Stimulated activated CD4-positive, alpha-beta T cell treated with anti-CD3 and anti-CD28 coated beads, Interleukin-12 subunit alpha, Interleukin-12 subunit beta, amount 100 ng/mL, for 24 hours (primary cell): ENCODE results near the gene OR10H1.
"Not testable (repeated sequence)": the region's sequence is repeated elsewhere in the genome, so short reads cannot be mapped to it uniquely, and the experiment has no call there.

ENCODE experiments used
- DNase-seq, 2 experiments: peaks; one replicate each; pipeline ENCODE4 v3.0.0-alpha.2; 2020; ENCODE audit warnings: low read depth in 2 of 2

Gene OR10H1

DNA sequence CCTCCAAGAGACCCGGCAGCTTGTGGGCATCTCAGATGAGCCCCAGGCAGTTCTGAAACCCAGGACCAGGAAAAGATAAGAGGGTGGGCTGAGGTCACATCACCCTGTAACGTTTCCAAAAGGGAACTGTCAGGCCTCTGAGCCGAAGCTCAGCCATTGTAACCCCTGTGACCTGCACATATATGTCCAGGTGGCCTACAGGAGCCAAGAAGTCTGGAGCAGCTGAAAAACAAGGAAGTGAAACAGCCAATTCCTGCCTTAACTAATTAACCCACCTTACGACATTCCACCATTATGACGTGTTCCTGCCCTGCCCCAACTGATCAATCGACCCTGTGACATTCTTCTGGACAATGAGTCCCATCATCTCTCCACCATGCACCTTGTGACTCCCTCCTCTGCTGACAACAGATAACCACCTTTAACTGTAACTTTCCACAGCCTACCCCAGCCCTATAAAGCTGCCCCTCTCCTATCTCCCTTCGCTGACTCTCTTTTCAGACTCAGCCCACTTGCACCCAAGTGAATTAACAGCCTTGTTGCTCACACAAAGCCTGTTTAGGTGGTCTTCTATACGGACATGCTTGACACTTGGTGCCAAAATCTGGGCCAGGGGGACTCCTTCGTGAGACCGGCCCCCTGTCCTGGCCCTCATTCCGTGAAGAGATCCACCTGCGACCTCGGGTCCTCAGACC lies 13.3 kb upstream of the OR10H1 start:
- not testable (repeated sequence) for DNase-seq

DNA sequence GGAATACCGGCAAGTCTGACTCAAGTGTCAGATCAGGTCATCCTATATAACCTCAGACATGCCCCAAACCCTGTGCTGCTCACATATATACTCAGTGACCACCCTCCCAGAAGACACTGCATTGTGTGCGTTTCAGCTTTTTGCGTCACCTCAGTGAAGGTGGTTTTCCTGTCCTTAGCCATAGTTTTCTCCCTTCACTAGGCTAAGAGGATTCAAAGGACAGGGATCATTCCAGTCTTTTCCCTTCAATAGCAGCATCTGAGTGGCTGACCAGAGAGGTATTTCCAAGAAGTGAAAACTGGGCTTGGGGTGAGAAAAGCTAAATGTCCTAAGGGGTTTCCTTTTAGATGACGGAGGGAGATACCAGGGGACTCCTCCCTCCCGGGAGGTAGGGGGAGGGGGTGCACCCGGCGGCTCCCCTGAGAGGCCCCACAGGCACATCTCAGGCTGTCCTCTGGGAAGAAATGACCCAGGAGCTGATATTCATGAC lies 12.7 kb upstream of the OR10H1 start:
- no peak for DNase-seq

DNA sequence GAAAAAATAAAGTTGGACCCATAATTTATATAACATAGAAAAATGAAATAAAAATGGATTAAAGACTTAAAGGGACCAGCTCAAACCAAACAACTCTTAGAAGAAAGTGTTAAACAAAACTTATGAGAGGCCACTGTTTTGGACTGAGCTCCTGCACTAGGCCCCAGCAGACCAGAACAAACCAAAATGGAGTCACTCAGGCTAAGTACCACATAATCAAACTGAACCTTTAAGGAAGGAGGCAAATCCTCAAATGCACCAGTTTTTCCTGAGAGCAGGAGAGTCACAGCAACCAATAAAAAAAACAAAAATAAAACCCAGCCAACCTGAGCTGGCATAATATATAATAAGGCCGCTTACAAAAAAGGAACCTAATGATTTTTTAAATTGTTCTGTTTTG lies 10.3 kb upstream of the OR10H1 start:
- DNase-seq, result no peak

DNA sequence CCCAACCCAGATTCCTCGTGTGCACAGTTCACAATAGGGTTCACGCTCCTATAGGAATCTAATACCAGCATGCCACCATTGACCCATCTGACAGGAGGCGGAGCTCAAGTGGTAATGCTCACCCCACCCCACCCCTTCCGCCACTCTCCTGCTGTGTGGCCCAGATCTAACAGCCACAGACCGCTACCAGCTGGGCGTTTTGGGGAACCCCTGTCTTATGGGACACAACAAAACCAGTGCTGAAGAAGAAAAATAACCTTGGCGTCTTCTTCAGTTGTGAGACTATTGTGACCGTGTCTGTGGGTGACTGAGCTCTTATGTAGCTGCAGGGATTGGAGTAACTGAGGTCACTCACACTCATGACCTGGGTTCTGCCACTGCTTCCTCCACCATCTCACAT lies 5.2 kb upstream of the OR10H1 start:
- no peak for DNase-seq

DNA sequence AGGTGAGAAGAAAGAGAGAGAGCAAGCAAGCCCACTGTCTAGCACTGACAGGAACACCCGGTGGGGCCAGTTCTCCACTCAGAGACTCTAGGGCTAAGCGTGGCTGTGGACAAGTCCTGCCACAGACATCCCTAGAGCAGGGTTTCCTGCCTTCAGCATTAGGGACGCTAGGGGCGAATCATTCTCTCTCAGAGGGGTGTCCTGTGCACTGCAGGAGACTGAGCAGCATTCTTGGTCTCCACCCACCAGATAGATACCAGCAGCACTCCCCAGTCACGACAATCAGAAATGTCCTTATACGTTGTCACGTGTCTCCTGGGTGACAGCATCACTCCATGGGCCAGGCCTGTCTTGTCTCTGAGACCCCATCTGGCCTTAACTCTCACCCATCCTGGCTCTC lies 1.5 kb downstream of the OR10H1 start:
- DNase-seq, result no peak

DNA sequence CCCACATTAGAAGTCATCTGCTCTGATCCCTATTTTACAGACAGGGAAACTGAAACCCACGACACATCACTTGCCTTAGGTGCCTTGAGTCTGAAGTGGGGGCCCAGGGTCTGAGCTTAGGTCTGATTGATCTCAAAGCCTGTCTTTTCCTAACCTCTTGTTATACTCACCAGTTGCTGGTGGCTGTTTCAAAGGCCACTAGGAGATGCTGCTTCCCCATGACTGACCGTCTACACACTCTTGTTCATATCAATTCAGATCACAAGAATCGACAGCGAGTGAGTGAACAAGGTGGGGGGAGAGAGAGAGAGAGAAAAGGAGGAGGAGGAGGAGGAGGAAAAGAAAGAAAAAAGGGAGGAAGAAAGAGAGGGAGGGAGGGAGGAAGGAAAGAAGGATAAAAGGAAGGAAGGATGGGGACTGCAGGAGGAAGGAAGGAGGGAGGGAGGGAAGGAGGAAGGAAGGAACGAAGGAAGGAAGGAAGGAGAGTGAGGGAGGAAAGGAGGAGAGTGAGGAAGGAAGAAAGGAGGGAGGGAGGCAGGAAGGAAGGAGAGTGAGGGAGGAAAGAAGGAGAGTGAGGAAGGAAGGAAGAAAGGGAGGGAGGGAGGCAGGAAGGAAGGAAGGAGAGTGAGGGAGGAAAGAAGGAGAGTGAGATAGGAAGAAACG lies 3.3 kb downstream of the OR10H1 start:
- DNase-seq, result no peak

DNA sequence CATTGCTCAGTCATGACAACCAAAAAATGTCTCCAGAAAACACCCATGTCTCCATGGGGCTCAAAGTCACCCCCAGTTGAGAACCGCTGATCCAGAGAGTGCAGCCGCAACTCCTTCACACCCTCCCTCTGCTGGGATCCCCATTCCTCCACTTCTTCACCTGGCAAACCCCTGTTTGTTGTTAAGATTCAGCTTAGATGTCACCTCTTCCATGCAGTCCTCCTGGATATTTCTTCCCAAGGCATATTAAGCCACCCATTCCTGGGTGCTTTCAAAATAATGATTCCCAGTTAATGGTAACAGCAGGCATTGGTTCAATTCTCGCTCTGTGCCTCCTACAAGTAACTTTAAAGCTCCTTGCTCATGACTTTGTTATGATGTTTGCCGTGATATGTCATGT lies 4.0 kb downstream of the OR10H1 start:
- no peak for DNase-seq

DNA sequence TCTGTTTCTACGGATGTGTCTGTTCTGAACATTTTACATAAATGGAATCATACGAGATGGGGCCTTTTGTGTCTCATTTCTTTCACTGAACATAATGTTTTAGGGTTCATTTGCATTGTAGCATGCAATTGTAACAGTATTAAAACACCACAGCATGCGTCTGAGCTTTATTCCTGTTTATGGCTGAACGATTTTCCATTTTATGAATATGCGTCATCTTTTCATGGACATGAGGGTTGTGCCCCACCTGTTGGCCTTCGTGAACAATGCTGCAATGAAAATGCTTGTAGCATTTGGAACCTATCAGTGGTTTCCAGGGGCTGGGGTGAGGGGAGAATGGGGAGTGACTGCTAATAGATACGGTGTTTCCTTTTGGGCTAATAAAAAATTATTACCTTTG lies 5.1 kb downstream of the OR10H1 start:
- no peak for DNase-seq

DNA sequence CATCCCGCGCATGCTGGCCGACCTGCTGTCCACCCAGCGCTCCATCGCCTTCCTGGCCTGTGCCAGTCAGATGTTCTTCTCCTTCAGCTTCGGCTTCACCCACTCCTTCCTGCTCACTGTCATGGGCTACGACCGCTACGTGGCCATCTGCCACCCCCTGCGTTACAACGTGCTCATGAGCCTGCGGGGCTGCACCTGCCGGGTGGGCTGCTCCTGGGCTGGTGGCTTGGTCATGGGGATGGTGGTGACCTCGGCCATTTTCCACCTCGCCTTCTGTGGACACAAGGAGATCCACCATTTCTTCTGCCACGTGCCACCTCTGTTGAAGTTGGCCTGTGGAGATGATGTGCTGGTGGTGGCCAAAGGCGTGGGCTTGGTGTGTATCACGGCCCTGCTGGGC lies 21.2 kb downstream of the OR10H1 start:
- DNase-seq, result not testable (repeated sequence)

DNA sequence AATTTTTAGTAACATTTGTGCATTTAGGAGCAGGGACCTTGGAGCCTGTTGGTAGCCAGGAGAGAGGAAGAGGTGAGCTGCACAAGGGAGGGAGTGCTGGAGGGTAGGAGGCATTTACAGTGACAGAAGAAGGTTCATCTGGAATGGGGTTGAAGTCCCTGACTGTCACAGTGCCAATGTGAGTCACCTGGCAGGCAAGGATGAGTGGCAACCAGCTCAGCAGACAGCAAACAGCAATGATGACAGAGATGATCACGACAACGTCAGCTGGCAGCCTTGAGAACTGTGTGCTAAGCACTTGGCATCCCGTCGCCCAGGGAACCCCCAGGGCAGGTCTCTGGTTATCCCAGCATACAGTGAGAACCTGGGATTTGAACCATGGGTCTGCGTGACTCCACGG lies 25.4 kb downstream of the OR10H1 start:
- DNase-seq, result no peak

DNA sequence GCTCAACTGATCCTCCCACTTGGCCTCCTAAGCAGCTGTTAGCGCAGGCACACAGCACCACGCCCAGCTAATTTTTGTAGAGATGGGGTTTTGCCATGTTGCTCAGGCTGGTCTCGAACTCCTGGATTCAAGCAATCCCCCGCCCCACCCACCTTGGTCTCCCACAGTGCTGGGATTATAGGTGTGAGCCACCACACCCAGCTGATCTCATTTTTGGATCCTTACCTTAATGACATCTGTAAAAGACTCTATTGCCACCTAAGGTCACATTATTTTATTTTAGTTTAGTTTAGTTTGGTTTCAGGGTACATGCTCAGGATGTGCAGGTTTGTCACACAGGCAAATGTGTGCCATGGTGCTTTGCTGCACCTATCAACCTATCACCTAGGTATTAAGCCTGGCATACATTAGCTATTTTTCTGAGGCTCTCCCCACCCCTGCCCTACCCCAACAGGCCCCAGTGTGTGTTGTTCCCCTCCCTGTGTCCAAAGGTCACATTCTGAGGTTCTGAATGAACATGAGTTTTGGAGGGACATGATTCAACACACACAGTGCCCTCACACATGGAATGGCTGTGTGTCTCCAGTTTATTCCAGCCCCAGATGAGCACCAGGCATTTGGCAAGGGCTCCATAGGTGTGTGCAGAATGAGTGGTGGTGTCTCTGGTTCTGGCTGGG lies 26.7 kb downstream of the OR10H1 start:
- no peak for DNase-seq

DNA sequence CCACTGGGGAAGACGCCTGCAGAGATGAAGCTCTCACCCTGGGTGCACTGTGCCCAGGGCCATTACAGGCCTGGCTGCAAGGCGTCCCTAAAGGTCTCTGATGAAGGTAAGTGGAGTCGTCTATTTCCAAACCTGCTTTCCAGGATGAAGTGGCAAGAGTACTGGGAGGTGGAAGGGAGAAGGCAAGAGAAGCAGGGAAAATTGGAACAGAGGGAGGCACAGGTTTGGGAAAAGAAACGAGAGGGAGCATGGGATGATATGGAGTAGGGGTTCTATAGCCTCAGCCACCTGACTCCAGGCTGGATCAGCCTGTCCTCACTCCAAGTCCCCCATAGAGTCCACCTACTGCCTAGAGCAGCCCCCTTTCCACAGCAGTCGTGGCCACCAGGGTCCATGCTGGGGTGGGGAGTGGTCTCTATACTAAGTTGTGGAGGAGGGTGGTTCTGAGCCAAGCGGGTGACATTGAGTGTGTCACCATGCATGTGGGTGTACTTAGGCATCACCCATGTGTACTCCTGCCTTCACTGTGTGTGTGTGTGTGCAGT lies 27.8 kb downstream of the OR10H1 start, which contains the start of gene OR10H5:
TSS of gene OR10H5 (plus strand) at position 51 of the 545 bp plus-strand sequence. CDS start 6,388 bp downstream, outside the sequence.
- no peak for DNase-seq

DNA sequence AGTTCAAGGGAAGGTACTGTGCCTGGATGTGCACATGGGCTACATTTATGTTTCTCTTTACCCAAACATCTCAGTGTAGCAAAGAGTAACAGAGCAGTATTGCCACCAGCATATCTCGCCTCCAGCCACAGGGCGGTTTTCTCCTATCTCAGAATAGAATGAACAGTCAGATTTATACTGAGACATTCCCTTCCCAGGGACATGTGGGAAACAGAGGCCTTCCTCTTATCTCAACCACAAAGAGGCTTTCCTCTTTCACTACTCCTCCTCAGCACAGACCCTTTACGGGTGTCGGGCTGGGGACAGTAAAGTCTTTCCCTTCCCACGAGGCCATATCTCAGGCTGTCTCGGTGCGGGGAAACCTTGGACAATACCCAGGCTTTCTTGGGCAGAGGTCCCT lies 32.6 kb downstream of the OR10H1 start:
- DNase-seq, result not testable (repeated sequence)

DNA sequence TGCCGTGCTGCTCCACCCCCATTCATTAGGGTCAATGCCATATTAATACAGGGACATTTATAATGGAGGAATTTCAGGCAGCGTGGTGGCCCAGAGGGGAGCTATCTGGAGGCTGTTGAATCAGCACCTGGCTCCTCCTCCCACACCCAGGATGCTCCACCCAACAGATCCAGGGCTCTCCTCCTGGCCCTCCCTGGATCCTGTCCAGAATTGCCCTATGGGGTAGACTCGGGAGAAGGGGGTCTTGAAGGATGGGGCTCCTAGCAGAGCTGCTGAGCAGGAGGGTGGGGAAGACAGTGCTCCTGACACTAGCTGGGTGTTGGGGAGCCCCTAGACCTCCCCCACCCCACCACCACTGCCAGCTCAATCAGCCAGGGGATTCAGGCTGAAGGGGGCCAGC lies 33.3 kb downstream of the OR10H1 start:
- DNase-seq, result no peak

DNA sequence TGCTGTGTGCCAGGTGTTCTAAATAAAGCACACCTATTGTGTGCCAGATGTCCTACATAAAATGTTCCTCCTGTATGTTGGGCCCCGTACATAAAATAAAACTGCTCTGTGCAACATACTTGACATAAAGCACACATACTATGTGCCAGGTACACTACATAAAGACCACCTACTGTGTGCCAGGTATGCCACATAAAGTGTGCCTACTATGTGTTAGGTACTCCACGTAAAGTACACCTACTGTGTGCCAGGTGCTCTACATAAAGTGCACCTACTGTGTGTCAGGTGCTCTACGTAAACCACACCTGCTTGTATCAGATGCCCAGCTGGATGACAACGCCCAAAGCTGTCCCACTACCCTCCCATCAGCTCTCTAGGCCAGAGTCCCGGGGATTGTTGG lies 33.8 kb downstream of the OR10H1 start:
- no peak for DNase-seq

DNA sequence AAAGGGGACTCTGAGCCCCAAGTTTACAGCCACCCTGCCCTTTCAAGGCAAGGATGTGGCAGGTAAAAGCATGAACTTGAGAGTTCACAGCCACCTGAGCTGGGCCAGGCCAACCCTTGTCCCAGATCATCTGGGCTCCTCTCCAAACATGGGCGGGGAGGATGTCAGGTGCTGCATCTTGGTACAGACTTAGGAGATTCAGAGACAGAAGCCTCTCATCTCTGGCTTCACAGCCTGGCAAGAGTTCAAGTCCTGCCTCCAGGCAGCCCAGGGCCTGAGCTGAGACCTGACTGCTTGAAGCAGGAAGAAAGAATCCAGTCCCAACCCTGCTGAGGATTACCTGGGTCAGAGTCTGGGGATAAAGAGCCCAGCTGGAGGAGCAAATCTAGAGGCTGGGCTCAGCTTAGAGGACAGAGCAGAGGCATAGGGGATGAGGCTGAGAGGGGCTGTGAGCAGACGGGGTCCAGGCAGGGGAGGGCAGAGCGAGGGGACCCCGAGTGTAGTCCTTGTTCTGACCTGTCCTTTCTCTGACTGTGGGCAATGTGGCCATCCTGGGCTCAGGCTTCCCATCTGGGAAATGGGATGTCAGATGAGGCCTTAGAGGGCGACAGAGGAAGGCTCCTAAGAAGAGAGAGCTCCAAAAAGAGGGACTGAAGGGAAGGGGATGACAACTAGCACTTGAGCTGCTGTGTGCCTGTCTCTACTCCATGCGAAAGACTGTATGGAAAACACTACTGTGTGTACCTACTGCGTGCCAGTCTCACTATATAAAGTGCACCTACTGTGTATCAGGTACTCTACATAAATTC lies 34.6 kb downstream of the OR10H1 start:
- no peak for DNase-seq

DNA sequence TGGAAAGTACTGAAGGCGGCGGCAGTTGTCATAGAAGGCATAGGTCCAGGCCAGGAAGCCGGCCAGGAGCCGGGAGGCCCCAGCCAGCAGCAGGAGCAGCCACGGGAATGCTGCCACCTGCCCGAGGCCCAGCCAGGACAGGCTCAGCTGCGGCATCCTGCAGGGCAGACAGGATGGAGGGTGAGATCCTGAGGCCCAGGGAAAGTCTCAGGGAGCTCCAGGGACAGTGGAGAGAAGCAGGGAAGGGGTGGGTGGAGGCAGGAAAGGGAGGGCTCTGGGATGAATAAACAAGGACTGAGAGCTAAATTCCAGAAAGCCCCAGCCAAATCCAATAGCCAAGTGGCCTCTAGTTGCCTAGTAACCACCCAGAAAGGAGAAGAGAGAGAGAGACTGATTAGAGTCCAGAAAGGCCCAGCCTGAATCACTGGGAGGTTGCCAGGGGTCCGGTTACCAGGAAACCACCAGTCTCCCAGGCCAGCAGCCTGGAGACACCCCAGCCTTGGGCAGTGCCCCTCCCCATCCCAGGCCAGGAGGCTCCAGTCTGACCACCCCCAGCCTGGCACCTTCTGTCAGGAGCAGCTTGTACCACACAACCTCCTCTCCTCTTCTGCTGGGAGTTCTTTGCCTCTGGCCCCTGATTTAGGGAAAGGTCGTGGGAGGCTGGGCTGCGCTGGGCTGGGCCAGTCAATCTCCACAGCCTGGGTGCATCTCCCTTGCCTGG lies 35.5 kb downstream of the OR10H1 start:
- no peak for DNase-seq

DNA sequence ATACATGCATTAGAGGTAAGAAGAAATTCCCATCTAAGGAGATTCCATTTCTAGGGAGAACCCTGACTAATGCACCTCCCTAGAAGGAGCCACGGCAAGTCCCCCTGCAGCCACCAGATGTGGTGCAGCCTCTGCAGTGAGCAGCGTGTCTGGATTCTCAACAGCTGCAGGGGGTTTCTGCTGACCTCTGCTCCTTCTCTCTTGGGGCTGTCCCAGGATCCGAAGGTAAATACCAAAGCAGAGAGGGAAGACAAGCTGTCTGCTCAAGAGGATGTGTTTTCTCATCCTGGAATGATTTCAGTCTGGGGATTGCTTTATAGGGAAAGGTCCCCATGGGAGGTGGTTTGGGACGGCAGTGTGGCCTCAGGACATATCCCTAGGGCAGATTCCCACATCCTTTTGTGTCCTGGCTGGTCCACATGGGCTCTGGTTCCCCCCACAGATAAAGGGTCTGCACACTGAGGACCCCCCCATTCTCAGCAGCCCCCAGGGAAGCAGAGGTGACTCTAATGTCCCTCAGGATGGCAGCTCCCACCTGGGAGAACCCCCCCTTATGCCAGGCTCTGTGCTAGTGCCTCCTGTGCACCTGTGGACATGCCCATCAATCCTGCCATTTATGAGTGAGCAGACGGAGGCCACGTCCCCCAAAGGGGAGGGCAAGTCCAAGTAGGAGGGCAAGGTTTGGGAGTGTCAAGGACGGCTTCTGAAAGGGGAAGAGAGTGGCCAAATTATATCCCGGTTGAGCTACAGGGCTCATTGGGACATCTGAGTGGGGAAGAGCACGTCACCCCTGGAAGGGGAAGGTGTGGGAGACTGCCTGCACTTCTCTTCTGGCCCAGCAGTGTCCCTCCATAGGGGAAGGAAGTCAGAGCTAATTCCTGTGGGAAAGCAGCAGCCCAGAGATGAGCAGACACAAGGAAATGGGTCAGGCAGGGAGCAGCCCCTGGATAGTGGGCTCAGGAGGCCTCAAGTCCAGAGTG lies 38.2 kb downstream of the OR10H1 start:
- DNase-seq, result no peak

DNA sequence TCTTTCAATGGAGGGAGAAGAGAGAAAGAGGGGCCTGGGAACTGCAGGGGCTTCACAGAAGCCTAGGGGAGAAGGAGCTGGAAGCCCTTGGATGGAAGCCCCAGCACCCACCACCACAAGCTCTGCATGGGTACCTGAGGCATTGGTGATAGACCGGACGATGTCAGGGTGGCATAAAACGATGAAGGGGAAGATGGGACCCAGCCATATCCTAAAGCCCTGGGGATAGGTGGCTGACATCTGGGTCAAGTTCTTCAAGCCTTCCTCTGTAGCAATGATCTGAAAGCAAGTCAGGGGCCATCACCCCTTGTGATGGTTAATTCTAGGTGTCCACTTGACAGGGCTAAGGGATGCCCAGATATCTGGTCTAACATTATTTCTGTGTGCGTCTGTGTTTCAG lies 39.2 kb downstream of the OR10H1 start:
- no peak for DNase-seq

DNA sequence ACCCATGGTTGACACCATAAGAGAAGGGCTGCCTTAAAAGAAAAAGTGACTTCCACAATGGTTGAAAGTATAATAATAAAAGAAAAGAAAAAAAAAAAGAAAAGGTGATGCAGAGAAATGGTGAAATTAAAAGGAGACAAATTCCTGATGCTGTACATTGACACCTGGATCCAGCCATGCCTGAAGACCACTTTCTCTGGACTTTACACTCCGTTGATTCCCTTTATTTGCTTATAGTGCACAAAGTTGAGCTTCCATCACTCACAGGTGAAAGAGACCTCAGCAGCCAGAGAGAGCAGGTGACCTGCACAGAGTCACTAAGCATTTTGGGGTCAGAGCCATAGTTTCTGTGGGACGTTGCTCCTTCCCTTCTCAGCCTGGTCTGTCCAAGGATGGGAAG lies 40.2 kb downstream of the OR10H1 start:
- DNase-seq, result no peak
